HG03066 (cell line): Measurements from ENCODE around the gene MAPK12.

ENCODE experiments used
- ATAC-seq: cut with Tn5 transposase; IDR thresholded peaks from one replicate; pipeline ENCODE4 v1.9.1; 2021; ENCODE audit warnings: low read depth; ENCODE audit not compliant: unreplicated experiment

MAPK12 gene

GRCh38 chr22:50236731-50237409, 24.6 kb downstream of the MAPK12 start:
- ATAC-seq = no peak

GRCh38 chr22:50233223-50233622, 28.3 kb downstream of the MAPK12 start:
- no peak for ATAC-seq

GRCh38 chr22:50232481-50233151, 28.9 kb downstream of the MAPK12 start:
- ATAC-seq = no peak

GRCh38 chr22:50229370-50229769, 32.1 kb downstream of the MAPK12 start:
- no peak for ATAC-seq

- no peak for ATAC-seq
Measured at GRCh38 chr22:50228366-50228765, 33.1 kb downstream of the MAPK12 start.

GRCh38 chr22:50227579-50228215, 33.8 kb downstream of the MAPK12 start:
- ATAC-seq = no peak

- no peak for ATAC-seq
Measured at GRCh38 chr22:50226875-50227165, 34.7 kb downstream of the MAPK12 start.

GRCh38 chr22:50226063-50226874, 35.2 kb downstream of the MAPK12 start:
- ATAC-seq = no peak

GRCh38 chr22:50225200-50225969, 36.1 kb downstream of the MAPK12 start:
- no peak for ATAC-seq

- no peak for ATAC-seq
Measured at GRCh38 chr22:50224071-50224470, 37.4 kb downstream of the MAPK12 start.

- ATAC-seq = no peak
Measured at GRCh38 chr22:50222508-50222907, 39.0 kb downstream of the MAPK12 start.

GRCh38 chr22:50221410-50222300, 39.8 kb downstream of the MAPK12 start:
- ATAC-seq = no peak

- no peak for ATAC-seq
Measured at GRCh38 chr22:50220603-50221409, 40.7 kb downstream of the MAPK12 start.

GRCh38 chr22:50219800-50220602, 41.5 kb downstream of the MAPK12 start:
- no peak for ATAC-seq

GRCh38 chr22:50218996-50219727, 42.3 kb downstream of the MAPK12 start:
- ATAC-seq = no peak

GRCh38 chr22:50218153-50218995, 43.1 kb downstream of the MAPK12 start:
- ATAC-seq = no peak
